AG08395 (cell line): Measurements from ENCODE around the gene SNAP29.
"Not testable (repeated sequence)": the region's sequence is repeated elsewhere in the genome, so short reads cannot be mapped to it uniquely, and the experiment has no call there.

Source experiments
- DNase-seq: peaks from one replicate; pipeline ENCODE4 v3.0.0; 2012; ENCODE audit warnings: mixed read lengths, low spot score

Gene SNAP29

DNA sequence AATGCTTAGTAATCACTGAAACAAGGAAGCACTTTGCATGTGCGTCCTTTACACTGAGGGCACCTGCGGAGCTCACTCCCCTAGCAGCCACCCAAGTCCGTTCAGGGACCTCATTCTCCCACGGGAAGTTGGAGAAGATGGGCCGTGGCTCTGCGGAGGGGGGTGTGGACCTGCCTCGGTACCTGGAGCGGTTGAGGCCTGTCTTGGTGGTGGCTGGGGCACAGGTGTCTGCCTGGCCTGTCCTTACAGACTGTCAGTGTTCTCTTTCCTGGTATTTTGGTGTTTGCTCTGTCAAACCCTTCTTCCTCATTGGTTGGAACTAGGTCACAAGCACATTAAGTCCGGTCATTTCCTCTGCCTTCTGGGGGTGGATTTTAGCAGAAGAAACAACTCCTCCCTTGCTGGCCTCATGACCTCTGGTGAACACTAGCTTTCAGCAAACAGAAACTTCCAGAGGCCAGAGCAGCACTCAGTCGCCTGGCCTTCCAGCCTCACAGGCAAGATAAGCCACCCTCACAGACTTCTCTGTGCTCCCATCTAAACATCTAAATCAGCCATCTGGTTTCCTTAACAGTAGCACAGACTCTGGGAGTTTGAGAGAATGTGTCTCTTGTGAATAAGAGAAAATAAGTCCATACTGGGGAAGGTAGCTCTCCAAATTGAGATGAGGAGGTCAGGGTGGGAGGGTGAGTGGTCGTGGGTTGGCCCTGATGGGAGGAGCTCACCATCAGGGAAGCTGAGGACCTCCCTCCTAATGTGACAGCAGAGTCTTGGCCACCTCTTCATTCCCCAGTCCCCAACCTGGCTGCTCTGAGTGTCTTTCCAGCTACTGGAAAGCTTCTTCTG, 8.6 kb downstream of the SNAP29 start:
- peak; percentile 29 for DNase-seq

DNA sequence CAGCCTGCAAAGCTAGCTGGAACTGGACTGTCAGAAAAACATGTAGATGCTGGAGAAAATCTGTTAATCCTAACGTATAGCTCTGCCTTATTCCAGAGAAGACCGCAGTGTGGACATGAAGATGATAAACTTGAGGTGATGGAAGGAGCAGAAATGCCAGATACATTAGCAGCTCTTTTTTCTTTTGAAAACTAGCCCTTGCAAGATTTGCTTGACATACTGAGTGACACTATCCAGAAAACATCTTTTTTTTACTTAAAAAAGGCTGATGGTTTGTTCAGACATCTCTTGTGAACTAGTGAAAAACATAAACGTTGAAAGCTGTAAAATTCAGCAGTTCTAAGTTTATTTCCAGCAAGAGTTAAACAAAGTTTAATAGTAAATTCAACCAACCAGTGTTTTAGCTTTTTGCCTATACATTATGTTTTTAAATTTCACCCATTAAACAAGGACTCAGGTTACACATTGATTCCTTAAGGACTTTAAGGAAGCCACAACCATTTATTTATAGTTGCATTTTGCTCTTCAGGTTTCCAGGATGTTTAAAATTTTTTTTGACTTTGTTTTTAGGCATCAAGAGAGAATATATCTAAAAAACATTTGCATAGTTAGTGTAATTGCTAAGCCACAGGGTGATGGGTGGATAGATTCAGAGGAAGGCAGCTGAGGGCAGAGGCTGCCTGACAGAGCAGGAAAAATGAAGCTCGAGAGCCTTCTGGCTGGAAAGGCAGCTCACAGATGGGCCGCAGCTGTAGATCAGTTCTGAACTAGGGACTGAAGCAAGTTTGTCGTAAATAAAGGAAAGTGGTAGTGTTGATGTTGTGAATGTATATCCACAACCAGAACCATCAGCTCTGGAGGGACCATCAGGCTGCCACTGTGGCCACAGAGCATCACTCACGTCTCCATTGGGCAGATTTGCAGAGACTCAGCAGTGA, 9.5 kb downstream of the SNAP29 start:
- no peak for DNase-seq

DNA sequence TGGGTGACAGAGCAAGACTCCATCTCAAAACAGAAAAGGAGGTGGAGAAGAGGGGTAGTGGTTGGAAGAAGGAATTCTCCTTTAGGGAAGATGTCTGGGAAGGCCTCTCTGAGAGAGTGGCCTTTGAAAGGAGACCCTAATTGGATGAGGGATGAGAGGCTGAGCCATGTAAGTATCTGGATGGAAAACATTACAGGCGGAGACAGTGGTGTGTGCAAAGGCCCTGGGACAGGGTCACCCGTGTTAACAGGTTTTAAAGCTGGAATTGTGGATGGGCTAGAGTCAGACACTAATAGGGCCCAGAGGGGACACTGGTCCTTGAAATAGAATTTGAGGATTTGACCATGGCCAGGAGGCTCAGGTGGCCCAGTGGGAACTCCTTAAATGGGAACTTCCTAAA, 10.4 kb downstream of the SNAP29 start:
- DNase-seq: no peak

DNA sequence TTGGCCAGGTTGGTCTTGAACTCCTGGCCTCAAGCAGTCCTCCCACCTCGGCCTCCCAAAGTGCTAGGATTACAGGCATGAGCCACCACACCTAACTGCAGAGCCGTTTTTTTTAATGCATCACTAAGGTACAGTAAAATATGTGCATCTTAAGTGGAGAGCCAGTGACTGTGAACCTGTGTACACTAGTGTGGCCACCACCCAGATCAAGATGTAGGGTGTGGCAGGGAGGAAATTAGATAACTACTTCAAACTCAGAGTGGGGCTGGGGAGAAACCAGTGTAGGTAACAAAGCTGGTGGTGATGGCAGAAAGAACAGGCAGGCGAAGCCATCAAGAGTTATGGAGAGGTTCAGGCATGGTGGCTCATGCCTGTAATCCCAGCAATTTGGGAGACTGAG, 14.4 kb downstream of the SNAP29 start:
- no peak for DNase-seq

DNA sequence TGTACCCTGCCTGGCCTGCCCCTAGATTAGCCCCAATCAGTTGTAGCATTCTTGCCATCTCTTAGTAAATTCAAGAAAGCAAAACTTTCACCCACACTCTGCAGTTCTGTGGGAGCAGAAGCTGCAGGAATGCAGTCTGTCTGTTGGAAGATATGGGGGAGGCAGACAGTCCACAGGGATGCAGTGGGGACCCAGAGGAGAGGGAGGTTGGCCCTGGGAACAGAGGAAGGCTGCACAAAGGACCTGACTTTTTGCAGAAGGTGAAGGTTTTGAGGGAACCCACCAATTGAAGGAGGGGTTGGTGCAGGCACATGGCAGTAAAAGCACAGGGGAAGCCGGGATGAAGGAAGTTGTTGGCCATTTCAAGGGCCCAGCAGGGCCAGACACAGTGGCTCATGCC, 16.5 kb downstream of the SNAP29 start:
- DNase-seq: no peak

DNA sequence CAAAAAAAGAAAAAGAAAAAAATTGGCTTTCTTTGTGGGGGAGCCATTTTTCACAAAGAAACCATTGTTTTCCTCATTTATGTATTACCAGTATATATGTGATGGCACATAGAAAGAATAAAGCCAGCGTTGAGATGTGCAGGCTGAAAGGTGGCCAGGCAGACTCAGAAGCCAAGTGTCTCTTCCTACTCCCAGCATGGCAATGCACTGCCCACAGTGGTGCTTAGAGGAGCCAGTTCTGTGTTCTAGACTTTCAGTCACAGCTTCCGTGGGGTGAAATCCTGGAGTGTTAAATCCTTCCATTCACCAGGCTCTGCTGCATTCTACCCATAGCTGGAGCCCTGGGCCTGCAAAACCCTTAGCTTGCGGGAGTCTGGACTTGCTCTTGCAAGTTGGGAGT, 18.9 kb downstream of the SNAP29 start:
- DNase-seq: no peak

DNA sequence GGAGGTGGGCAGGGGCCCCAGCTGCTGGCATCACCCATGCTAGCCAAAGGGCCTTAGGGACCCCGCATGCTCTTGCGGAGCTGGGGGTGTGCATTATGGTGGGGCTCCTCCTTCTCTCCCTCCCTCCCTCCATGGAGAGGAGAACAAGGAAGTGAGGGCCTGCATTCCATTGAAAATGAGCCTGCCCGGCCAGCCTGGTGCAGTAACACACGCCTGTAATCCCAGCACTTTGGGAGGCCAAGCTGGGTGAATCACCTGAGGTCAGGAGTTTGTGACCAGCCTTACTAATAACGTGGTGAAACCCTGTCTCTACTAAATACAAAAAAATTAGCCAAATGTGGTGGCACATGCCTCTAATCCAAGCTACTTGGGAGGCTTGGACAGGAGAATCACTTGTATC, 22.4 kb downstream of the SNAP29 start:
- no peak for DNase-seq

DNA sequence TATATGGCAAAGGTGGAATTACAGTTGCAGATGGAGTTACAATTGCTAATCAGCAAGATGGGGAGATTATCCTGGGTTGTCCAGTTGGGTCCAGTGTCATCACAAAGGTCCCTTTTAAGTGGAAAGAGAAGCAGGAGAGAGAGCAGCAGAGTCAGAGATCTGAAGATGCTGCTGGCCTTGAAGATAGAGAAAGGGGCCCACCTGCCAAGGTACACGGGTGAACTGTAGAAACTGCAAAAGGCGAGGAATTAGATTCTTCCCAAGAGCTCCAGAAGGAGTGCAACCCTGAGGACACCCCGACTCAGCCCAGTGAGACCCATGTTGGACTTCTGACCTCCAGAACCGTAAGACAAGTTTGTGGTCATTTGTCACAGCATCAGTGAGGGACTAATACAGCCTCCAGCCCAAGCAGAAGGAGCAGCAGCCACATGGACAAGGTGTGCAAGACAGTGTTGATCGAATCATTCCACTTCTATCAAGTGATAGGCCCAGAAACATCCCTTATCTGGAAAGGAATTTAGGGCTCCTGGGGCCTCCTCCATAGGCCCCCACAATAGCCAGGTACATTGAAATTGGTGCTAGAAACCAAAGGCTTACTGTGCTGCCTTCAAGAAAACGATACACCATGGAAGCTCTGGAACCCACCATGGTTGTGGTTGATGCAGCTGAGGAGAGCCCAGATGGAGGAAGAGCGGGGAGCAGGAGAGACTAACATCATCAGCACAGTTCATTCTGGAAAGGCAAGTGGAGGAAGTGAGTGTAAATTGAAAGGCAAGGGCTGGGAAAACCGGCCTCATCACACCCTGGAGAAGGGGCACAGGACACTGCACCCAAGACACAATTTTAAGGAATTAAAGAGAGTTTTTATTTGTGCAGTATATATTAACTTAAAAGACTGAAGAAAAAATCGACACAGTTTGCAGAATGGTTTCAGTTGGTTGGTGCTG, 23.3 kb downstream of the SNAP29 start:
- no peak for DNase-seq

DNA sequence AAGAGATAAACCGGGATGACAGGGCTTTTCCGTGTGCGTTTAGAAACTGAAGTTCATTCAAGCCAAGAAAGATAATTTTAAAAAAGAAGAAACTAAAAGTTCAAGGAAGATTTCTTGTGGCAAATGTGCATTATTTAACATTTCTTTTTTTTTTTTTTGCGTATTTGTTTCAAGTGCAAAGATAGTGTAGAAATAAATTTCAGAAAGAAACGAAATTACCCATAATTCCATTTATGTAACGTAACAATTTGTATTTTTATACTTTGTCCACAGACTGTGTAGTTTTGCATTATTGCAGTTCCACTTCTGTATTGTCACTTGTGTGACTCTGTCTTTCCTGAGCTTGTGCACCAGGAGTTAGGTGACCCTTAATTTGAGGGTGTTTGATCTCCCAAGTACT, 24.0 kb downstream of the SNAP29 start:
- no peak for DNase-seq

DNA sequence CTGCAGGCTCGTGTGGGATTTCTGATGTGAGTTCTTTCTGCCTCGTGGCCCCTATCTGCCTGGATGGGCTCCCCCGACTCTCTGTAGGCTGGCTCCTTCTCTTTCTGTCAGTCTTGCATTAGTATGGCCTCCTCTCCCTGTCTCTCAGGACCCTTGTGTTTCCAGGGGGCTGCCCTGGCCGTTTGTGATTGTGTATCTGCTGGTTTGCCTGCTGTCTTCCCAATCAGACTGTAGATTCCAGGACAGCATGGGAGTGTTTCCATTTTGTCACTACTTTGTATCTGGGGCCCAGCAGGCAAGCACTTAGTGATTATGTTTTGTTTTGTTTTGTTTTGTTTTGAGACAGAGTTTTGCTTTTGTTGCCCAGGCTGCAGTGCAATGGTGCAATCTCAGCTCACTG, 25.6 kb downstream of the SNAP29 start:
- DNase-seq: no peak

DNA sequence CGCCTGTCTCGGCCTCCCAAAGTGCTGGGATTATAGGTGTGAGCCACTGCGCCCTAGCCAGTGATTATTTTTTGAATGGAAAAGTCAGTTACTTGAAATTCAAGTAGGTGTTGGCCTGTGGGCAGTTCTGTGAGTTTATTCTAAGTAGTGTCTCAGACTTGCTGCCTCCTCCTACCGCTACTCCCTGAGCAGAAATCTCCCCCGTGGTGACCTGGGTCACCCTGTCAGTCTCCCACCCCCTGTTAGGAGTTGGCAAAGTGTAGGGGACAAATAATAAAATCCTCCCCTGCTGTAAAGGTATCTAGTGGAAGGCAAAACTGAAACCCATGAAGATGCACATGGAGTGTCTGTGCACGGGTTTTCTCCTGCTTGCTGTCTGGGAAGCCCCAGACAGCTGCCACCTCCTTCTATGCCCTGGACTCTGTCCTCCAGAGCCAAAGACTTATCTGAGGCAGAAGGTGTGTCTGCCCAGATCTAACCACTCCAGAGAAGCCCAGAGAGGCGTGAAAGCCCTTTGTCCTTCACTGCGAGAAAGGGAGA, 26.3 kb downstream of the SNAP29 start:
- no peak for DNase-seq

DNA sequence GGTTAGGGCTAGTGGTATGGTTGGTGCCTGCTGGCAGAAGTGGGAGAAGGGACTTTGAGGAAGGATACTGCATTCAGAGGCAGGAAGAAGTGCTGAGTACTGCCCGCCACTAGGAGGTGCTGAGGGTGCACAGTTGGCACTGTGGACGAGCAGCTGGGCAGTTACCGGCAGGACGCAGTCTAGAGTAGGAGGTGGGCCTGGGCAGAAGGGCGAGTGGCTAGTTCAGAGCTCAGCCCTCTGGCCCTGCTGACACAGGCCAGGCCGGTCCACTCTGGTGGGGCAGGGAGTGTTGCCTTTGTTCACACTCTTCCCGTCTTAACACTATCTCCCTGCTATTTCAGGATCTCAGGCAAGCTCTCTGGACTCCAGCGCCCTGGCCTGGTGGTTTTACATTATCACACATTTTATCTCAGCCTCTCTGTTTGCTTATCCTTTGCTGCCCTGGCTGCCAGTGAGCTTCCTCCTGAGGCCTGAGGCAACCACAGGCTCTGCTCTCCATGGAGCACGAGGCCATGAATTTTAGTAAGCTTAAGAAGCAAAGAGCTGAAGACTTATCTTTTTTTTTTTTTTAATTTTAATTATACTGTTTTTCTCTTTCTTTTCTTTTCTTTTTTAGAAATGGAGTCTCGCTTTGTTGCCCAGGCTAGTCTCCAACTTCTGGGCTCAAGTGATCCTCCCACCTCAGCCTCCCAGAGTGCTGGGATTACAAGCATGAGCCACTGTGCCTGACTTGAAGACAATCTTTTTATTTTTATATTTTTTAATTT, 26.9 kb downstream of the SNAP29 start:
- peak; percentile 92 for DNase-seq

DNA sequence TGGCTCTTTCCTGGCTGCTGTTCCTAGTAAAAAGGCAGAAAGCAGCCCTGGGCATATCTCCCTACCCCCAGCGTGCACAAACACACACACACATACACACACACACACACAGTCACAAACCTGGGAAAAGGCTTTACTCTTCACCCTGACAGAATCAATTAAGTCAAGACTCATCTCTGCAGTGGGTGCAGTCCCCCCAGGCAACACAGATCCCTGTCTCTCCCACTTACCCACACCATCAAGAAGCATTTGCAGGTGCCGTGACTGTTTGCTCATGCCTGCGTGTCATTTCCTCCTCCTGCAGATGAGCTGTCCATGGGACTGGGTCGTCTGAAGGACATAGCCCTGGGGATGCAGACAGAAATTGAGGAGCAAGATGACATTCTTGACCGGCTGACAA, 28.6 kb downstream of the SNAP29 start:
- no peak for DNase-seq

DNA sequence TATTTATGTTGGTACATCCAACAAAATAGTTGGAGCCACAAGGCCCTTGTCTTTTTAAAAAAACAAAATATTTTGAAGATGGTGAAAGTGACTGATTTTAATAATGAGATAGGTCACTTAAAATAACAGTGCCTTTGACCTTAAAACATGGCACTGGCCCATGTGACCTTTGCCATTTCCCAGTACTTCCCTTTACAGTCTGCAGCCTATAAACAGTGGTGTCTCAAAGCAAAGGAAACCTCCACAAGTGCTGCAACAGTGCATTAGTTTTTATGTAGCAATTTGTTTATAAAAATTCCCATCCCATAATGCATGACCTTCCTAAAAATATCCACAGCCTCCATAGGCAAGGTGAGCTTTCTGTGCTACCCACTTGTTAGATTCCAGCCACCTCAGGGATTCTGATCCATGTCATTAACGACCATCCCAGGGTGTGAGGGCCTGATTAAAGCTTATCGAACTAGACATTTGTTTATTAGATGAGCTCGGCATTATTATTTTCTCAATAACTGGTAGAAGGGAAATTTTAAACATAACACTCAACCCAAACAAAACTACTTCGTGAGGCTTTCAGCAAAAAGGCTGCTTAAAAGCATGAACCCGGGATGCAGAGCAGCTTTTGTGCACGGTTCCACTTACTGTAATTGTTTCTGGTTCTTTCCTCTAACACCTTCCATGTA, 30.4 kb downstream of the SNAP29 start:
- DNase-seq: no peak

DNA sequence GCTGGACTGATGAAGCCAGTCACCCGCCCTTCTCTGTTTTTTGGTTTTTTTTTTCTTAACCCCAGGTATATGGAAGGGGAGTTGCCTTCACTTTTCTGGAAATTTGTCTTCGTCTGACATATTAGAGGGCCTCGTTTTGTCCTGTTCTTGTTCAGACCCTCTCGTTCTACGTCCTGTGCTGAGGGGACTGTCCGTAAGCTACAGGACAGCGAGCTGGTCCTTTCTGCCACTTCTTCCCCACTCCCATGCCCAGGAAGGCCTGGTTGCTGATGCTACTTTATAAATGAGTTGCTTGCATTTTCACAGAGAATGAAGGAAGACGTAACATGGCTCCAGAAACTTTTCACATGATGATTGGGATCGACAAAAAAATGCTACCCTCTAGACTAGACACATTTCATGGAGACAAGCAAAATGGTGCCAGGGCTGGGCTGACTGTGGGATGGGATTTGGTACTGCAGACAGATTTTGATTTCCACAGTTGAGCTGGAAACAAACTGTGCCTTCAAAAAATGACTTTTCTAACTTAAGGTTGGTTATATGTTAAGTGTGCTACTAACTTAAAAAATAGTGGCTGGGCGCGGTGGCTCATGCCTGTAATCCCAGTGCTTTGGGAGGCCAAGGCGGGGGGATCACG, 31.2 kb downstream of the SNAP29 start:
- no peak for DNase-seq

DNA sequence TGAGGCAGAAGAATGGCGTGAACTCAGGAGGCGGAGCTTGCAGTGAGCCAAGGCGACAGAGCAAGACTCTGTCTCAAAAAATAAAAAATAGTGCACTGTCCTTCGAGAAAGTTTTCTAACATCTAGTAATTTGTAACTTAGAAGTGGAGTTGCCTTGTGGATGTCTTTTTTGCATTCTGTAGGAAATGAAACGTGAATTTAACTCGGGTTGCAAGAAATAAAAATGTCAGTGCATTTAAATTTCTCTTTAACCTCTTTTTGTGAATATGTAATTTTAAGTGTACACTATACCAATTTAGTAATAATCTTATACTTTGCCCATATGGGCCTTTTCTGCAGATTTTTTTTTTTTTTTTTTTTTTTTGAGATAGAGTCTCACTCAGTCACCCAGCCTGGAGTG, 32.2 kb downstream of the SNAP29 start:
- no peak for DNase-seq

DNA sequence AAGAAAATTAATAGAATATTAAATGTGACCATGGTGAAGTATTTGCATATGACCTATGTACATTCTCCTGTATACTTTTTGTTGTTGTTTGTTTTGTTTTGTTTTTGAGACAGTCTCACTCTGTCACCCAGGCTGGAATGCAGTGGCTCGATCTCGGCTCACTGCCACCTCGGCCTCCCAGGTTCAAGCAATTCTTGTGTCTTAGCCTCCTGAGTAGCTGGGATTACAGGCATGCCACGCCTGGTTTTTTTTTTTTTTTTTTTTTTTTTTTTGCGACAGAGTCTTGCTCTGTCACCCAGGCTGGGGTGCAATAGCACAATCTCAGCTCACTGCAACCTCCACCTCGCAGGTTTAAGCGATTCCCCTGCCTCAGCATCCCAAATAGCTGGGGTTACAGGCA, 38.9 kb downstream of the SNAP29 start:
- not testable (repeated sequence) for DNase-seq

DNA sequence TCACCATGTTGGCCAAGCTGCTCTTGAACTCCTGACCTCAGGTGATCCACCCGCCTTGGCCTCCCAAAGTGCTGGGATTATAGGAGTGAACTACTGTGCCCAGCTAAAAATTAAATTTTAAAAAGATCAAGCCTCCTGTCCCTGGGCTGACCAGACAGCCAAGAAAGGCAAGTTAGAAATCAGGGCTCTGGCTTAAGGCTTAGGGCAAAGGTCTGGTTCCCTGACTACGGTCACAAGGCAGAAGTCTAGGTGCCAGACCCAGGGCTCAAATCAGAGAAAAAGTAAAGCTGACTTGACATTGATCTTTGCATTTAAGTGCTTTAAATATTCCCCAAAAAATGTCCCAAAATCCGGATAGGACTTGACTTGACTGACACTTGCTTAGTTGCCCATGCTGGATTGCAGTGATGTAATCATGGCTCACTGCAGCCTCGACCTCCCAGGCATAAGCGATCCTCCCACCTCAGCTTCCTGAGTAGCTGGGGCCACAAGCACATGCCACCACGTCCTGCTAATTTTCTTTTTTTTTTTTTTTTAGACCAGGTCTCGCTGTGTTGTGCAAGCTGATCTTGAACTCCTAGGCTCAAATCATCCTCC, 41.1 kb downstream of the SNAP29 start:
- no peak for DNase-seq
